HT-29 (cell line): ENCODE results near the gene RRAS. TPM values are rescaled to one million over a fixed set of nuclear protein-coding genes. Genes with fewer than 3 reads are reported as not detected.
A peak's percentile ranks its signal among the peaks of the same experiment; 100 is the strongest.
"Not testable (repeated sequence)": the region's sequence is repeated elsewhere in the genome, so short reads cannot be mapped to it uniquely, and the experiment has no call there.

Source experiments
- DNase-seq: peaks from one replicate; pipeline ENCODE4 v3.0.0-alpha.2; 2015; ENCODE audit warnings: low spot score
- total RNA-seq: library from RNA; depleted of rRNA; stranded (reverse); fragments of >200 nt; shearing (Covaris generic); gene quantifications from 2 replicates; pipeline ENCODE4 v1.2.3, GENCODE V29; 2014

RRAS gene
- total RNA-seq, 1 experiment from 2014 or later: 33.1 TPM

- no peak for DNase-seq
Observed at GRCh38 chr19:49632576-49632975, 7.4 kb downstream of the RRAS start.

GRCh38 chr19:49631610-49632192, 8.2 kb downstream of the RRAS start:
- DNase-seq: no peak

- DNase-seq: no peak
Observed at GRCh38 chr19:49631014-49631588, 8.8 kb downstream of the RRAS start.

GRCh38 chr19:49629659-49630058, 10.3 kb downstream of the RRAS start:
- no peak for DNase-seq

- DNase-seq: no peak
Observed at GRCh38 chr19:49626226-49626625, 13.7 kb downstream of the RRAS start.

GRCh38 chr19:49624967-49625910, 14.7 kb downstream of the RRAS start:
- DNase-seq: no peak

GRCh38 chr19:49617860-49618259, 22.1 kb downstream of the RRAS start:
- DNase-seq: not testable (repeated sequence)

GRCh38 chr19:49616945-49617344, 23.0 kb downstream of the RRAS start:
- DNase-seq: no peak

GRCh38 chr19:49616532-49616931, 23.4 kb downstream of the RRAS start:
- no peak for DNase-seq

- DNase-seq: no peak
Observed at GRCh38 chr19:49615861-49616260, 24.1 kb downstream of the RRAS start.

- peak; percentile 50 for DNase-seq
Observed at GRCh38 chr19:49614096-49614833, 25.7 kb downstream of the RRAS start.

- DNase-seq: peak; percentile 41
Observed at GRCh38 chr19:49613374-49613773, 26.6 kb downstream of the RRAS start.

GRCh38 chr19:49609499-49610092, 30.3 kb downstream of the RRAS start:
- DNase-seq: no peak

GRCh38 chr19:49605605-49606004, 34.3 kb downstream of the RRAS start:
- DNase-seq: no peak

GRCh38 chr19:49602806-49603205, 37.1 kb downstream of the RRAS start:
- no peak for DNase-seq

- DNase-seq: no peak
Observed at GRCh38 chr19:49601482-49602038, 38.4 kb downstream of the RRAS start.

GRCh38 chr19:49599378-49600295, 40.3 kb downstream of the RRAS start:
- no peak for DNase-seq

GRCh38 chr19:49597703-49597974, 42.3 kb downstream of the RRAS start:
- no peak for DNase-seq

- DNase-seq: no peak
Observed at GRCh38 chr19:49596954-49597702, 42.8 kb downstream of the RRAS start.

- DNase-seq: no peak
Observed at GRCh38 chr19:49596407-49596806, 43.5 kb downstream of the RRAS start.
